Stimulated activated CD8-positive, alpha-beta memory T cell treated with anti-CD3 and anti-CD28 coated beads, Interleukin-4, amount 100 ng/mL, for 24 hours (primary cell): ENCODE results near the gene SLCO2A1.

Experiments
- DNase-seq: peaks from one replicate; pipeline ENCODE4 v3.0.0-alpha.2; 2020; ENCODE audit warnings: low read depth

Gene SLCO2A1

DNA sequence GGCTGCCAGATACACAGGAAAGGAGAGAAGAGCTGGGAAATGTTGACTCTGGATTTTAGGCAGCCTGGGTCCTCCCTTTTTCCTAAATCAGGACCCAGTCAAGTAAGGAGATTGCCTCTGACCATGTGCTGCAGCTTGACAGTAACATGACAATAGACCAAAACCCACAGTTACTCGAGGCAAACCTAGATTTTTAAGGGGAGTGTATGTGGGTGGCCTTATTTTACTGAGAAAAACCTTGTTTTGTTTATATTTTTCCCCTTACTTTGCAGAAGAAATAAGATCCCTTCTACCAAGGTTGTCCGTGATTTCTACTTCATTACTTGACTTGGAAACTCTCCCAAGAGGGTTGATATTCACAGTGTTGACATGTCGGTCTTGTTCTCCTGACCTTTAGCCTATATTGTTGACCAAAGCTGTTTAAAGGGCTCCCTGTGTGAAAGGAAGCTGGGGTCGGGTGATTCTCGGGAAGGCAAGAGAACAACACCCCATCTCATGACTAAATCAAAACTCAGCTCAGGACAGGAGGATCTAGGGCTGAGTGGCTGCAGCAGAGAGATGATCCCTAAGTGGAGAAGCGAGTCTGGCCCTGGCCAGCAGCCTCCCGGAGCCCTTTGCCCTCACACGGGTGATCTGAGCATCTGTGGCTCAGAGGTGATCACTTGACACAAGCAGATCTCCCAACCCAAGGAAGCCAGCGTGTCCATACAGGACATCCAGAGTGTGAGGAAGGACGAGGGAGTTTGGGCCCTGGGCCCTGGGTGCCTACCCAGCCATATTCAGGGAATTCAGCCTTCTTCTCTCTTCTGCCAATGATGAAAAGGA, 31.0 kb upstream of the SLCO2A1 start:
- DNase-seq = no peak

DNA sequence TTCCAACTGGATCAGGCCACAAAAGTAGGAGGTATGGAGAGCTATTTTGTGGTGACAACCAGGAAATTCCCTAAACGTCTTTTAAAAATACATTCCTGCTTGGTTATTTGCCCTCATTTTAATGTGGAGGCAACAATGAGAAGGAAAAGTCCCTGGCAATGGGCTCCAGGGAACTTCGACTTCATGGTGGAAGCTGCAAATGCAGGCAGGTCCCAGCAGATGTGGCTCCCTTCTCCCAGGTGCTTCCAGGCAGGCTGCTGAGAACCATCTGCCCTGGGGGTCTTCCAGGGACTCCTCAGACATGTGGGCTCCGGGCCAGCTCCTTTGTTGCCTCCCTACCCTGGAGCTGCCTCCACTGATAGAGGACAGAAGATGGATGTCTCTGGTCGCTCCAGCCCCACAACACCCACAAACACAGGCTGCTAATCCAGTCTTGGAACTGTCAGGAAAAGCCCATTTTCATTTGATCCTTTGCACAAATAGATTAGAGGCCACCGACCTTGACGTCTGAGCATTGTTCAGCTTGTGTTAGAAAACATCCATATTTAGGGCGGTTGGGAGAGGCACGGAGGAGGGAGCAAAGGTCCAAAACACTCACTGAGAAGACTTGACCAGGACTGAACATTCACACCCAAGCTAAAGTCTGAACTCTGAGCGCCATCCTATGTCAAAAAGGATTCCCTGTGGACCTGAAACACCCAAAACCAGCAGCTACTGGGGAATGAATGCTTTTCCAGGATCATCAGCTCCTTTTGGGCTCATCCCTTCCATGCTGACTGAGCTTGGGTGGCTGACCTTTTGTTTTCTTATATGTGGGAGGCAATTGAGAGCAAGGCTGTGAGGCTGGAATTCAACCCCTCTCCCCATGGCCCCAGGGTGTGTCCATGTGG, 30.2 kb upstream of the SLCO2A1 start:
- no peak for DNase-seq

- no peak for DNase-seq
Observed at GRCh38 chr3:134059035-134059601, 29.4 kb upstream of the SLCO2A1 start.

- no peak for DNase-seq
Observed at GRCh38 chr3:134057654-134058110, 28.0 kb upstream of the SLCO2A1 start.

- no peak for DNase-seq
Observed at GRCh38 chr3:134057006-134057653, 27.4 kb upstream of the SLCO2A1 start.

- no peak for DNase-seq
Observed at GRCh38 chr3:134056464-134056891, 26.8 kb upstream of the SLCO2A1 start.

- no peak for DNase-seq
Observed at GRCh38 chr3:134055661-134056060, 25.9 kb upstream of the SLCO2A1 start.

DNA sequence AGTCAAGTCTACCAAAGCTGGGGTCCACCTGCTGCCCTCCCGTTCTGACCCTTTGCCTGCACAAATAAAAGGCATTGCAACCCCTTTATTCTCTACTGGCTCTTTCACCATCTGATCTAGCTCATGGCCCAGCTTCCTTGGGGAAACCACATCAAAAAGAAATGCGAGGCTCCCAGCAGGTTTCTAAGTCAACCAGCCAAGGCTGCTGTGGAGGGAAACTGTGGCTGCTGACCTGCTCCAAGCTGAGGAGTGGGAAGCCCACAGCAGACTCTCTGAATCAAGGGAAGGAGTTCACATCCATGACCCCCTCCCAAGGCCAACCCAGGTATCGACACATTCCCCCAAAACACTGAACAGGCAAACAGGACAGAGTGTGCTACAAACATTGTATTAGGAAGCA, 25.2 kb upstream of the SLCO2A1 start:
- no peak for DNase-seq

GRCh38 chr3:134054231-134054630, 24.5 kb upstream of the SLCO2A1 start:
- no peak for DNase-seq

DNA sequence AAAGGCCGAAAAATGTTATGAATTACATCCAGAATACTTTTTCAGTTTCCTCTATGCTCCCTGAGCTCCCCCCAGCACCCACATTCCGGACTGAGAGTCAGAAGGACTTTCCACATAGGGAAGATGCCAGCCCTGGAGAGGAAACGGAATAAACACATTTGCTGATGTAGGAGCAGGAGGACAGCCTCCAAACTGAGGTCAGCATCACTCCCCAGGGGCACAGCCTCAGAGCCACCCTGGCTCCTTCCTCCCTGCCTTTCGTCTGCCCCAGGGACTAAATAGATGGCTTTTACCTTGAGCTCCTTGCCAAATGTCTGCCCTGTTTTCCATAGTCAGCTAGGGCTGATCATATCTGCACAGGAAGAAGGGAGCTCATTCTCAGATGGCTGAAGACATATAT, 22.6 kb upstream of the SLCO2A1 start:
- no peak for DNase-seq

DNA sequence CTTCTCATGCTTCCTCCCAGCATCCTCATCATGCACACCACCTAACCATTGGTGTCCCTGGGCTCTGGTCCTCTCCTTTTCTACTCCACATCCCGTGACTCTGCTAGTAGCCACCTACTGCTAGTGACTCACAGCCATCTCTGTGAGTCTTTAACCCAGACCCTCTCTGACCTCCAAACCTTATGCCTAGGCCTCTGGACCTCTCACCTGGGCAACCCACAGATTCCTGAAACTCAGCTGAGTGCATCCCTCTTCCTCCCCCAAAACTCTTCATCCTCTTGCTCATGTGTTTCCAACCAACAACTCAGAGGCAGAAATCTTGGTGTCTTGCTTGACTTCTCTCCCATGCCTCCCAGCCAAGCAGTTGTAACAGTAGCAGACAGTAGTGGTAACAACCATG, 20.0 kb upstream of the SLCO2A1 start:
- no peak for DNase-seq

- DNase-seq = no peak
Observed at GRCh38 chr3:134048278-134048996, 18.7 kb upstream of the SLCO2A1 start.

GRCh38 chr3:134044459-134044858, 14.7 kb upstream of the SLCO2A1 start:
- DNase-seq = no peak

DNA sequence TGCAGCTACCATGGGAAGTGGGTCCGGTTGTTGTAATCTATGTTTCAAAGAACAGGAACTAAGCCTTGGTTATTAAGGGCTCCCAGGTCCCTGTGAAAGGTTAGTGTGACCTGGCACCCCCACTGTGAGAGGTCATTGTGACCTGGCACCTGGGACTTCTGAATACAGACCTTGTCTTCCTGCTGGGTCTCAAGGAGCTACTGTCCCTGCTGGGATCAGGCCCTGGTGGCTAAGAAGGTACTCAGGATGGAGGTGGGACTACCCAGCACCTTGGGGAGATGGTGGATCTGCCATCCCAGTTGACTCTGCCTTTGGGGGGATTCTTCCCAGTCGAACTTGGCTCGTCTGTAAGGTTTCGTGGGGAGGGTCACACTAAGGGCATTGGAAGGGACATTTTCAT, 10.3 kb upstream of the SLCO2A1 start:
- no peak for DNase-seq

DNA sequence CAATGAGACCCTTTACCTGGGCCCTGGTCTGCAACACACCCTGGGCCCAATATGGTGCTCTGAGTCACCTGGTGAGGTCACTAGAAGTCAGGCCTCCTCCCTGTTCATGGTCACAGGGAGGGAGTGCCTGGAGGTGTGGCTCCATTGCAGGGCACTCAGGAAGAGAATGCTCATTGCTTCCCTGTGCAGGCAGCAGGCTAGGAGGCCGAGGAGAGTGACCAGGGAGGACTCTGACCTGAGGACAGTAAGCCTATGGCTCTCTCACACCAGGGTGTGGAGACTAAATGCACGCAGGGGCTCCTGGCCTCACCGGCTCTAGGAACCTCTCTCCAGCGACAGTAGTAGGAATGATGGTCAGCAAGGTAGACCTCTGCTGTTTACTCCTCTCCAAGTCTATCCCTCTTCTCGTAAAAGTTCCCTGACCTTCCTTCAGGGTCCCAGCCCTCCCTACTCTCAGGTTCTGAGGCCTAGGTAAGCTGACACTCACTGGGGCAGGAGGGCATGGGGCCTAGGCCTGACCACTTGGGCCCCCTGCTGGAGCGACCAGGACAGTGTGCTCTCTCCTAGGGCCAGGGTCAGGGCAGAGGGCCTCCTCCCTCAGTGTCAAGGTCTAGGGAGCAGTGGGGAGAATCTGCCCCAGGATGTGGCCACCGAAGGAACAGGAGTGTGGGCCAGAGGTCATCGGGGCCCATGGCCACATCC, 9.6 kb upstream of the SLCO2A1 start:
- DNase-seq = no peak

- DNase-seq = no peak
Observed at GRCh38 chr3:134038716-134039115, 9.0 kb upstream of the SLCO2A1 start.

- no peak for DNase-seq
Observed at GRCh38 chr3:134038071-134038491, 8.4 kb upstream of the SLCO2A1 start.

- DNase-seq = no peak
Observed at GRCh38 chr3:134037168-134037567, 7.4 kb upstream of the SLCO2A1 start.

DNA sequence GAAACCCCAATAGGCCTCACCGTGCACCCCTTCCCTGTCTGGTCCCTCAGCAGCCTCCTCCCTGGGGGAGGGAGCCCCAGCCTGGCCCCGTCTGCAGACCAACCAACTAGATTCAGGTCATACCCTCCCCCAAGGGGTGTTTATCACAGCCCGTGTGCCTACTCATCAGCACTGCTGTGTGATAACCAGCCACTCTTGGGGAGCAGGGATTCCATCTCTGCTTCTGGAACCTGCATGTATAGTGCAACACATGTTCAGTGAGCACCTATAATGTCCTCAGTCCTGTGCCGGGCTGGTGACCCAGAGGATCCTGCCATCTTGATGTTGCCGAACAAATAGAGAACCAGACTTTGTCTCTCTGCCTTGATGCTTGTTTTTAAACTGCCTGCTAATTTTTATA, 6.6 kb upstream of the SLCO2A1 start:
- no peak for DNase-seq

DNA sequence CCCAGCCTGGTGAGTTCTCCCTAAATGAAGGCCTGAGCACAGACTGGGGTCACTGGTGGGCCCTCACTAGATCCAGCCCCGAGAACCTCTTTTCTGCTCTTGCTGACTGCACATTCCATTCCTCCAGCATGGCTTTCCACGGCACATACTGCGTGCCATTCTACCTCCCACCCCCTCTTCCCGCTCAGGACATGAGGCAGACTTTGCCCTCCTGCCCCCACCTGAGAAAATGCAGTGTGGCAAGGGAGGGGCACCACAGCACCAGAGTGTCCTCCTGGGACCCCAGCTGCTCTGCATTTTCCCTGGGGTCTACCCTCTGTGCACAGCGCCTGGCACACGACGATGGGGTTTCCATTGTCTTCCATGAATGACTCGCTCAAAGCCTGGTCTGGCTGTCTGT, 6.1 kb upstream of the SLCO2A1 start:
- no peak for DNase-seq
